Measurements from ENCODE around the gene USF2. TPM values are rescaled to one million over a fixed set of nuclear protein-coding genes. Genes with fewer than 3 reads are reported as not detected.

The USF2 gene
- total and polyA plus RNA-seq, 10 donors, result 132 to 206 (median 154) TPM

DNA sequence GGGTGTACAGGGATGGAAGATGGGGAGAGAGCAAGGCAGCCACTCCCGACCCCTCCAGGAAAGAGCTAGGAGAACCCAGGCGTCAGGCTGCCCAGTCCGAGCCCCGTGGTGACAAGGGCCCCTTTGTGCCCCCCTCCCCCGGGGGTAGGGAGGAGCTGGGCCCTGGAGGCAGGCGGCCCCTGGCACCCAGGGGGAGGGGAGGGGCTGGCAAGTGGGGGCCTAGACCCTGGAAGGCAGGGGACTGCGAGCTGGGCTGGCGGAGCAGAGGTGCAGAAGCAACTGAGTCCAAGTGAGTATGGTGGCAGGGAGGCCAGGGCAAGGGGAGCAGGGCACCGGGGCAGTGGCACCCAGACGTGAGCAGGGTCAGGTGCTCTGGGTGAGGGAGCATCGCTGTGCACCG is 23.2 kb downstream of the USF2 start, which contains the start of gene MAG:
Gene MAG (plus strand): TSS at position 246 of the 400 bp plus-strand sequence. CDS start 3,248 bp downstream, outside the sequence.
- H3K27me3 ChIP-seq (replicated peaks in 1 of 7), result peaks cover 0 to 17% (median 0%) of the 10 kb centered on the region in 7 donors
- 71 to 84% (median 79%) methylated on average over 12 of the region's 12 CpGs for WGBS, 5 donors
- no peak within 1 kb of the TSS for H3K4me3 ChIP-seq
- intact Hi-C loops (cut with DNase I; ENCODE audit: low total_unique reads), result no loop called here
- DNase-seq, result no peak
- peaks cover 7 to 22% (median 17%) of the 10 kb centered on the region in 6 donors for H3K4me1 ChIP-seq
- no peaks in the 10 kb centered on the region for H3K36me3 ChIP-seq
- no peak for TF ChIP-seq POLR2AphosphoS5 (IDR thresholded peaks at IDR 0.05)
- no peak for TF ChIP-seq CTCF (IDR thresholded peaks at IDR 0.05 in 8 of 11, conservative IDR thresholded peaks at IDR 0.05 in 3 of 11)
- TF ChIP-seq POLR2A (IDR thresholded peaks at IDR 0.05), result no peak
- no peaks in the 10 kb centered on the region for H3K9me3 ChIP-seq
- no peak within 1 kb of the TSS for H3K27ac ChIP-seq

- Histone ChIP-seq H3K27me3 (replicated peaks in 1 of 7) (peaks cover 0 to 17% (median 0%) of the 10 kb centered on the region in 7 donors), H3K4me3 (no peak overlapping the region), H3K36me3 (no peaks in the 10 kb centered on the region), H3K27ac (no peak overlapping the region), H3K9me3 (no peaks in the 10 kb centered on the region), H3K4me1 (peaks cover 7 to 22% (median 17%) of the 10 kb centered on the region in 6 donors)
- no peak for TF ChIP-seq POLR2A (IDR thresholded peaks at IDR 0.05)
- TF ChIP-seq CTCF (IDR thresholded peaks at IDR 0.05 in 8 of 11, conservative IDR thresholded peaks at IDR 0.05 in 3 of 11), result no peak
- no peak for TF ChIP-seq POLR2AphosphoS5 (IDR thresholded peaks at IDR 0.05)
- intact Hi-C loops (cut with DNase I; ENCODE audit: low total_unique reads), result no loop called here
- no peak for DNase-seq
- WGBS, 5 donors, result 77 to 84% (median 79%) methylated on average over 22 to 23 of the region's 23 CpGs
Observed at GRCh38 chr19:35292421-35293362, 23.9 kb downstream of the USF2 start.

DNA sequence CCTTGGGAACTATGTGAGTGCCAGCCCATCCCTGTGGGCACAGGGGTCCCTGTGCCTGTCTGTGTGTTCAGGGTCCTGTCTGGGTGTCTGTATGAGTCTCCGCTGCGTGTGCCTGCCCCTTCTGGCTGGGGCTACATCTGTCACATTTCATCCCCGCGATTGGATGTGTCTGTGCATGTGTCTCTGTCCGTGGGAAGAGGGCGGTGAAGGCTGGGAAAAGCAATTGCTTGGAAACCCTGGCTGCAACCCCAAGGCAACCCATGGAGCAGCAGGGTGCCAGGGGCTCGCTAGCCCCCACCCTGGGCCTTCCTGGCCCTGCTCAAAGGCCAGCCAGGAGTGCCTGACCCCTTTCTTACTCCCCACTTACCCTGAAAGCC is 24.6 kb downstream of the USF2 start:
- no peaks in the 10 kb centered on the region for H3K9me3 ChIP-seq
- H3K4me3 ChIP-seq, result no peak overlapping the region
- intact Hi-C loops (cut with DNase I; ENCODE audit: low total_unique reads), result no loop called here
- peaks cover 0 to 17% (median 0%) of the 10 kb centered on the region in 7 donors for H3K27me3 ChIP-seq (replicated peaks in 1 of 7)
- H3K27ac ChIP-seq, result no peak overlapping the region
- H3K36me3 ChIP-seq, result no peaks in the 10 kb centered on the region
- peaks cover 7 to 22% (median 17%) of the 10 kb centered on the region in 6 donors for H3K4me1 ChIP-seq
- DNase-seq, result no peak
- TF ChIP-seq POLR2AphosphoS5 (IDR thresholded peaks at IDR 0.05) (no peak), POLR2A (IDR thresholded peaks at IDR 0.05) (no peak), CTCF (IDR thresholded peaks at IDR 0.05 in 8 of 11, conservative IDR thresholded peaks at IDR 0.05 in 3 of 11) (no peak)
- 62 to 83% (median 68%) methylated on average over 7 of the region's 7 CpGs for WGBS, 5 donors

DNA sequence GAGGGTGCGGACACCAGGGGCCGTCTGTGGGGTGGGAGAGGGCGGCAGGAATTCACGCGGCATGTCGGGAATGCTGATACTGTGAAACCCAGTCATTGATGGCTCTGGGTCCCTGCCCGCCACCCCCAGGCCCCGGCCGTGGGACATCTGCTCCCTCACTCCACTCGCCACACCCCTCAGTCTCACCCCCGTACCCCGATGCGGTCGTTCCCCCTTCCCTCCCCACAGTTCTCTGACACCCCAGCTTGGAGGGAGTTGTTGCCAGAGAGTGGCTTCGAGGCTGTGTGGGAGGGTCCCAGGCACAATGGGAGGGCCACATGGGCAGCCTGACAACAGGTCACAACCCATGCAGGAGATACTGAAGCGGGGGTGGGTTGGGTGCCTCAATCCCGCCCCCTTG is 25.0 kb downstream of the USF2 start:
- TF ChIP-seq POLR2A (IDR thresholded peaks at IDR 0.05) (no peak), CTCF (IDR thresholded peaks at IDR 0.05 in 8 of 11, conservative IDR thresholded peaks at IDR 0.05 in 3 of 11) (no peak)
- H3K36me3 ChIP-seq, result no peaks in the 10 kb centered on the region
- no peak overlapping the region for H3K27ac ChIP-seq
- H3K27me3 ChIP-seq (replicated peaks in 1 of 7), result peaks cover 0 to 17% (median 0%) of the 10 kb centered on the region in 7 donors
- WGBS, 5 donors, result 70 to 86% (median 79%) methylated on average over 10 to 17 of the region's 17 CpGs
- H3K4me1 ChIP-seq, result peaks cover 7 to 22% (median 17%) of the 10 kb centered on the region in 6 donors
- H3K4me3 ChIP-seq, result no peak overlapping the region
- H3K9me3 ChIP-seq, result no peaks in the 10 kb centered on the region
- DNase-seq, result no peak
- intact Hi-C loops (cut with DNase I; ENCODE audit: low total_unique reads), result no loop called here
